K562 (cell line): ENCODE results near the gene TBL1X.

Experiments used
- CBX2 ChIP-seq: fragments of 200-600 bp; sonication (generic); IDR thresholded peaks from one replicate; pipeline ENCODE4 v1.6.1; 2012; ENCODE audit warnings: mild to moderate bottlenecking, low read length, inconsistent platforms; ENCODE audit not compliant: insufficient read depth, poor library complexity, severe bottlenecking
- CTCF ChIP-seq, 3 experiments: IDR thresholded peaks in 2 of 3; conservative IDR thresholded peaks in 1 of 3; 2 replicates each; pipeline ENCODE4 v1.5.1; 2011 to 2012; ENCODE audit warnings: low read length in 3 of 3, mild to moderate bottlenecking in 3 of 3, control low read depth in 2 of 3, improper control_type of control experiment in 1 of 3, inconsistent platforms in 1 of 3, low read depth in 1 of 3, mixed read lengths in 1 of 3, moderate library complexity in 1 of 3; ENCODE audit not compliant: insufficient read depth in 2 of 3
- E4F1 ChIP-seq: fragments of 250-450 bp; sonication (Bioruptor Pico); IDR thresholded peaks from 2 replicates; pipeline ENCODE4 v1.5.0; 2021; ENCODE audit warnings: mild to moderate bottlenecking, borderline replicate concordance
- JUNB ChIP-seq: fragments of 450-650 bp; formaldehyde crosslinking; conservative IDR thresholded peaks from 2 replicates; pipeline ENCODE4 v1.4.0; 2020; ENCODE audit warnings: mild to moderate bottlenecking
- POLR2AphosphoS5 ChIP-seq: IDR thresholded peaks from 2 replicates; pipeline ENCODE4 v1.6.1; 2011; ENCODE audit warnings: mild to moderate bottlenecking, low read depth, low read length, moderate library complexity; ENCODE audit not compliant: control insufficient read depth, insufficient read depth
- PTRF ChIP-seq: fragments of 450-650 bp; IDR thresholded peaks from 2 replicates; pipeline ENCODE4 v1.6.1; 2016; ENCODE audit warnings: mild to moderate bottlenecking, missing genetic modification characterization, missing compliant biosample characterization
- SP2 ChIP-seq: IDR thresholded peaks from 2 replicates; pipeline ENCODE4 v1.6.1; 2011; ENCODE audit warnings: mild to moderate bottlenecking, low read depth, low read length, moderate library complexity; ENCODE audit not compliant: poor library complexity, severe bottlenecking; ENCODE audit errors: extremely low read depth
- ZBTB26 ChIP-seq: fragments of 450-650 bp; formaldehyde crosslinking; IDR thresholded peaks from 2 replicates; pipeline ENCODE4 v1.4.0; 2022; ENCODE audit warnings: missing genetic modification characterization
- ZNF274 ChIP-seq: IDR thresholded peaks from 2 replicates; pipeline ENCODE4 v1.6.1; 2011; ENCODE audit warnings: low read depth, mild to moderate bottlenecking, low read length, moderate library complexity, borderline replicate concordance
- TF ChIP-seq, protein P1 (sequence below): fragments of 450-650 bp; IDR thresholded peaks from 2 replicates; pipeline ENCODE4 v1.6.1; 2017; ENCODE audit warnings: mild to moderate bottlenecking, moderate library complexity
- TF ChIP-seq, protein P2 (sequence below): sonication (generic); formaldehyde crosslinking; IDR thresholded peaks from 2 replicates; pipeline ENCODE4 v1.8.0; 2022; ENCODE audit warnings: mild to moderate bottlenecking, missing genetic modification reagents

- TF ChIP-seq CBX2, result no peak
- TF ChIP-seq, protein P1, sequence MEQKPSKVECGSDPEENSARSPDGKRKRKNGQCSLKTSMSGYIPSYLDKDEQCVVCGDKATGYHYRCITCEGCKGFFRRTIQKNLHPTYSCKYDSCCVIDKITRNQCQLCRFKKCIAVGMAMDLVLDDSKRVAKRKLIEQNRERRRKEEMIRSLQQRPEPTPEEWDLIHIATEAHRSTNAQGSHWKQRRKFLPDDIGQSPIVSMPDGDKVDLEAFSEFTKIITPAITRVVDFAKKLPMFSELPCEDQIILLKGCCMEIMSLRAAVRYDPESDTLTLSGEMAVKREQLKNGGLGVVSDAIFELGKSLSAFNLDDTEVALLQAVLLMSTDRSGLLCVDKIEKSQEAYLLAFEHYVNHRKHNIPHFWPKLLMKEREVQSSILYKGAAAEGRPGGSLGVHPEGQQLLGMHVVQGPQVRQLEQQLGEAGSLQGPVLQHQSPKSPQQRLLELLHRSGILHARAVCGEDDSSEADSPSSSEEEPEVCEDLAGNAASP, result no peak
- no peak for TF ChIP-seq ZNF274
- TF ChIP-seq, protein P2, sequence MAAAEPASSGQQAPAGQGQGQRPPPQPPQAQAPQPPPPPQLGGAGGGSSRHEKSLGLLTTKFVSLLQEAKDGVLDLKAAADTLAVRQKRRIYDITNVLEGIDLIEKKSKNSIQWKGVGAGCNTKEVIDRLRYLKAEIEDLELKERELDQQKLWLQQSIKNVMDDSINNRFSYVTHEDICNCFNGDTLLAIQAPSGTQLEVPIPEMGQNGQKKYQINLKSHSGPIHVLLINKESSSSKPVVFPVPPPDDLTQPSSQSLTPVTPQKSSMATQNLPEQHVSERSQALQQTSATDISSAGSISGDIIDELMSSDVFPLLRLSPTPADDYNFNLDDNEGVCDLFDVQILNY (CRISPR knock-in tag), result no peak
- TF ChIP-seq ZBTB26 (CRISPR knock-in tag), result no peak
- TF ChIP-seq POLR2AphosphoS5, result no peak
- TF ChIP-seq E4F1, result no peak
- no peak for TF ChIP-seq CTCF (IDR thresholded peaks at IDR 0.05 in 2 of 3, conservative IDR thresholded peaks at IDR 0.05 in 1 of 3; ENCODE audit: insufficient read depth in 2 of 3, low read depth in 1 of 3, low read length in 3 of 3)
- no peak for TF ChIP-seq SP2
- TF ChIP-seq PTRF, result no peak
- no peak for TF ChIP-seq JUNB (CRISPR knock-in tag)
Measured at GRCh38 chrX:9644335-9644734, 179.5 kb downstream of the TBL1X start.
